Right renal cortex interstitium (tissue), 3 donors: ENCODE results near the gene CORO2B. TPM values are rescaled to one million over a fixed set of nuclear protein-coding genes. Genes with fewer than 3 reads are reported as not detected.

ENCODE experiments used
- DNase-seq, 3 donors: peaks; one replicate each; pipeline ENCODE4 v3.0.0-alpha.2; 2013; ENCODE audit warnings: low read depth in 3 of 3, low spot score in 2 of 3
- polyA plus RNA-seq, 3 donors: library from polyadenylated mRNA; unstranded; fragments of 120-200 nt; gene quantifications; one replicate each; pipeline ENCODE4 v1.2.1, GENCODE V29; 2013; ENCODE audit not compliant: insufficient read length in 3 of 3

Gene CORO2B
- polyA plus RNA-seq, 3 donors = 20.4 to 23.5 (median 23.5) TPM

GRCh38 chr15:68713874-68714273 is 135.1 kb downstream of the CORO2B start:
- DNase-seq = no peak

- no peak for DNase-seq
These were observed 136.3 kb downstream of the CORO2B start for GRCh38 chr15:68715111-68715510.

GRCh38 chr15:68717951-68718350 is 139.2 kb downstream of the CORO2B start:
- DNase-seq = no peak

GRCh38 chr15:68718468-68718867 is 139.7 kb downstream of the CORO2B start:
- no peak for DNase-seq

GRCh38 chr15:68719051-68719450 is 140.3 kb downstream of the CORO2B start:
- no peak for DNase-seq

GRCh38 chr15:68719672-68720071 is 140.9 kb downstream of the CORO2B start:
- no peak for DNase-seq

GRCh38 chr15:68721886-68722285 is 143.1 kb downstream of the CORO2B start:
- DNase-seq = no peak

GRCh38 chr15:68725736-68726135 is 146.9 kb downstream of the CORO2B start:
- DNase-seq = no peak

- no peak for DNase-seq
These were observed 147.5 kb downstream of the CORO2B start for GRCh38 chr15:68726246-68726645.

- no peak for DNase-seq
These were observed 151.1 kb downstream of the CORO2B start for GRCh38 chr15:68729789-68730411.

GRCh38 chr15:68730471-68730919 is 151.7 kb downstream of the CORO2B start:
- peak; percentile 53 to 69 (median 62) for DNase-seq

- DNase-seq = no peak
These were observed 152.4 kb downstream of the CORO2B start for GRCh38 chr15:68730976-68731897.

- DNase-seq = no peak
These were observed 153.7 kb downstream of the CORO2B start for GRCh38 chr15:68732451-68732850.

GRCh38 chr15:68733666-68734065 is 154.9 kb downstream of the CORO2B start:
- no peak for DNase-seq

GRCh38 chr15:68734352-68734751 is 155.6 kb downstream of the CORO2B start:
- no peak for DNase-seq

GRCh38 chr15:68734881-68735280 is 156.1 kb downstream of the CORO2B start:
- no peak for DNase-seq

- no peak for DNase-seq
These were observed 156.8 kb downstream of the CORO2B start for GRCh38 chr15:68735610-68736009.

GRCh38 chr15:68739390-68740080 is 160.7 kb downstream of the CORO2B start:
- DNase-seq = no peak

- no peak for DNase-seq
These were observed 164.5 kb downstream of the CORO2B start for GRCh38 chr15:68743256-68743655.

GRCh38 chr15:68749365-68749764 is 170.6 kb downstream of the CORO2B start:
- DNase-seq = no peak

- DNase-seq = no peak
These were observed 171.0 kb downstream of the CORO2B start for GRCh38 chr15:68749793-68750192.
